Cerebellar cortex (tissue), 1 donor: Measurements from ENCODE around the gene CRMP1.
A peak's percentile ranks its signal among the peaks of the same experiment; 100 is the strongest.

ENCODE experiments used
- DNase-seq: peaks from one replicate; pipeline ENCODE4 v3.0.0-alpha.2; 2015; ENCODE audit warnings: low spot score

The CRMP1 gene

GRCh38 chr4:5919571-5919970, 26.7 kb upstream of the CRMP1 start:
- DNase-seq: no peak

GRCh38 chr4:5919044-5919443, 26.2 kb upstream of the CRMP1 start:
- no peak for DNase-seq

- DNase-seq: no peak
Observed at GRCh38 chr4:5918331-5918985, 25.6 kb upstream of the CRMP1 start.

GRCh38 chr4:5917672-5918071, 24.8 kb upstream of the CRMP1 start:
- no peak for DNase-seq

- no peak for DNase-seq
Observed at GRCh38 chr4:5916229-5916628, 23.3 kb upstream of the CRMP1 start.

- no peak for DNase-seq
Observed at GRCh38 chr4:5913454-5913853, 20.6 kb upstream of the CRMP1 start.

GRCh38 chr4:5912614-5913019, 19.7 kb upstream of the CRMP1 start:
- DNase-seq: no peak

GRCh38 chr4:5908876-5909427, 16.1 kb upstream of the CRMP1 start:
- DNase-seq: no peak

GRCh38 chr4:5906191-5906590, 13.3 kb upstream of the CRMP1 start:
- DNase-seq: no peak

- DNase-seq: no peak
Observed at GRCh38 chr4:5905714-5906113, 12.8 kb upstream of the CRMP1 start.

- no peak for DNase-seq
Observed at GRCh38 chr4:5900844-5901243, 8.0 kb upstream of the CRMP1 start.

GRCh38 chr4:5899881-5900280, 7.0 kb upstream of the CRMP1 start:
- no peak for DNase-seq

GRCh38 chr4:5899396-5899795, 6.5 kb upstream of the CRMP1 start:
- DNase-seq: no peak

GRCh38 chr4:5897674-5898073, 4.8 kb upstream of the CRMP1 start:
- DNase-seq: no peak

GRCh38 chr4:5895287-5895686, 2.4 kb upstream of the CRMP1 start:
- no peak for DNase-seq

- DNase-seq: no peak
Observed at GRCh38 chr4:5894266-5894665, 1.4 kb upstream of the CRMP1 start.

- no peak for DNase-seq
Observed at GRCh38 chr4:5893591-5893990, 705 bp upstream of the CRMP1 start.

- no peak for DNase-seq
Observed at GRCh38 chr4:5892323-5893003, 423 bp downstream of the CRMP1 start.

GRCh38 chr4:5891563-5892322, 1.1 kb downstream of the CRMP1 start:
- no peak for DNase-seq

- DNase-seq: peak; percentile 90
Observed at GRCh38 chr4:5890063-5890727, 2.7 kb downstream of the CRMP1 start.

GRCh38 chr4:5889002-5889696, 3.7 kb downstream of the CRMP1 start:
- no peak for DNase-seq
